Measurements from ENCODE around the gene CCL19.
"Not testable (repeated sequence)": the region's sequence is repeated elsewhere in the genome, so short reads cannot be mapped to it uniquely, and the experiment has no call there.

DNA sequence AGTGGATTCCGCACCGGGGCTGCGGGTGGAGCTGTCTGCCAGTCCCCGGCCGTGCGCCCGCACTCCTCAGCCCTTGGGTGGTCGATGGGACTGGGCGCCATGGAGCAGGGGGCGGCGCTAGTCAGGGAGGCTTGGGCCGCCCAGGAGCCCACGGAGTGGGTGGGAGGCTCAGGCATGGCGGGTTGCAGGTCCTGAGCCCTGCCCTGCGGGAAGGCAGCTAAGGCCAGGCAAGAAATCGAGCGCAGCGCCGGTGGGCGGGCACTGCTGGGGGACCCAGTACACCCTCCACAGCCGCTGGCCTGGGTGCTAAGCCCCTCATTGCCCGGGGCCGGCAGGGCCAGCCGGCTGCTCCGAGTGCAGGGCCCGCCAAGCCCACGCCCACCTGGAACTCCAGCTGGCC lies 49.1 kb upstream of the CCL19 start:
- TF ChIP-seq, protein P1, sequence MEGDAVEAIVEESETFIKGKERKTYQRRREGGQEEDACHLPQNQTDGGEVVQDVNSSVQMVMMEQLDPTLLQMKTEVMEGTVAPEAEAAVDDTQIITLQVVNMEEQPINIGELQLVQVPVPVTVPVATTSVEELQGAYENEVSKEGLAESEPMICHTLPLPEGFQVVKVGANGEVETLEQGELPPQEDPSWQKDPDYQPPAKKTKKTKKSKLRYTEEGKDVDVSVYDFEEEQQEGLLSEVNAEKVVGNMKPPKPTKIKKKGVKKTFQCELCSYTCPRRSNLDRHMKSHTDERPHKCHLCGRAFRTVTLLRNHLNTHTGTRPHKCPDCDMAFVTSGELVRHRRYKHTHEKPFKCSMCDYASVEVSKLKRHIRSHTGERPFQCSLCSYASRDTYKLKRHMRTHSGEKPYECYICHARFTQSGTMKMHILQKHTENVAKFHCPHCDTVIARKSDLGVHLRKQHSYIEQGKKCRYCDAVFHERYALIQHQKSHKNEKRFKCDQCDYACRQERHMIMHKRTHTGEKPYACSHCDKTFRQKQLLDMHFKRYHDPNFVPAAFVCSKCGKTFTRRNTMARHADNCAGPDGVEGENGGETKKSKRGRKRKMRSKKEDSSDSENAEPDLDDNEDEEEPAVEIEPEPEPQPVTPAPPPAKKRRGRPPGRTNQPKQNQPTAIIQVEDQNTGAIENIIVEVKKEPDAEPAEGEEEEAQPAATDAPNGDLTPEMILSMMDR (conservative IDR thresholded peaks at IDR 0.05), result not testable (repeated sequence)
- not testable (repeated sequence) for TF ChIP-seq ZFX (IDR thresholded peaks at IDR 0.05)
